ENCODE data around the gene RETSAT. TPM values are rescaled to one million over a fixed set of nuclear protein-coding genes. Genes with fewer than 3 reads are reported as not detected.
"Not testable (repeated sequence)": the region's sequence is repeated elsewhere in the genome, so short reads cannot be mapped to it uniquely, and the experiment has no call there.

Gene RETSAT
- total RNA-seq, 1 experiment from 2014 or later: 41.5 TPM

- not testable (repeated sequence) for DNase-seq (ENCODE audit: low spot score)
Observed at GRCh38 chr2:85333877-85334276, 20.5 kb downstream of the RETSAT start.

DNA sequence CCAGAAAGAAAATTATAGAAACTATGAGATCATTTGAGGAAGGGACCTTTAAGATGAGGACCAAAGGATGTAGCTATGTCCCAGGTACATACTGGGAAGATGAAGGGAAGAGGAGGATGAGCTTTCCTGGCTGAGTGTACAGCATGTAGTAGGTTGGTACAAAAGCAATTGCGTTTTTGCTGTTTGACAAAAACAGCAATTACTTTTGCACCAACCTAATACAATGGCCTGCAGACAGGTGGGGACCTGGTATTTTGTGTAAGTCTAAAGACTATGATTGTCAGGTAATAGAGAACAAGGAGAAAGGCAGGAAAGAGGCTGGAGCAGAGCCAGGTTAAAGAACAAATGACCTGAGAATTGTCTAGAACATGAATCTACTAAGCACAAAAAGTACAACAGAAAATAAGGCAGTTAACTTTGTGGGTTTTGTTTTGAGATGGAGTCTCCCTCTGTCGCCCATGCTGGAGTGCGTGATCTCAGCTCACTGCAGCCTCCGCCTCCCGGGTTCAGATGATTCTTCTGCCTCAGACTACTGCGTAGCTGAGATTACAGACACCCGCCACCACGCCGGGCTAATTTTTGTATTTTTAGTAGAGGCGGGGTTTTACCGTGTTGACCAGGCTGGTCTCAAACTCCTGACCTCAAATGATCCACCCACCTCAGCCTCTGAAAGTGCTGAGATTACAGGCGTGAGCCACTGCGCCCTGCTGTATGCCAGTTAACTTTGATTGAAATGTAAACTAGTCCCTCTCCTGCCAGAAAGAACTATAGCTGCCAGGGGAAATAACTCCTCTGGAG is 23.3 kb downstream of the RETSAT start:
- DNase-seq (ENCODE audit: low spot score): no peak

- DNase-seq (ENCODE audit: low spot score): not testable (repeated sequence)
Observed at GRCh38 chr2:85329701-85330100, 24.6 kb downstream of the RETSAT start.

DNA sequence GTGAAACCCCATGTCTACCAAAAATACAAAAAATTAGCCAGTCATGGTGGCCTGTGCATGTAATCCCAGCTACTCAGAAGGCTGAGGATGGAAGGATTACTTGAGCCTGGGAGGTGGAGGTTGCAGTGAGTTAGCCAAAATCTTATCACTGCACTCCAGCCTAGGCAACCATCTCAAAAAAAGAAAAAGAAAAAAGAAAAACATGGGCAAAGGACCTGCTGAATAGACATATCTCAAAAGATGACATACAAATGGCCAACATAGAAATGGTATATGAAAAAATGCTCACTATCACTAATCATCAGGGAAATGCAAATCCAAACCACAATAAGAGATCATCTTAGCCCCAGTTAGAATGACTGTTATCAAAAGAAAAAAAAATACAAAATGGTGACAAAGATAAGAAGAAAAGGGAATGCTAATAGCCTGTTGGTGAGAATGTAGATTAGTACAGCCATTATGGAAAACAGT is 25.1 kb downstream of the RETSAT start:
- DNase-seq (ENCODE audit: low spot score): no peak

DNA sequence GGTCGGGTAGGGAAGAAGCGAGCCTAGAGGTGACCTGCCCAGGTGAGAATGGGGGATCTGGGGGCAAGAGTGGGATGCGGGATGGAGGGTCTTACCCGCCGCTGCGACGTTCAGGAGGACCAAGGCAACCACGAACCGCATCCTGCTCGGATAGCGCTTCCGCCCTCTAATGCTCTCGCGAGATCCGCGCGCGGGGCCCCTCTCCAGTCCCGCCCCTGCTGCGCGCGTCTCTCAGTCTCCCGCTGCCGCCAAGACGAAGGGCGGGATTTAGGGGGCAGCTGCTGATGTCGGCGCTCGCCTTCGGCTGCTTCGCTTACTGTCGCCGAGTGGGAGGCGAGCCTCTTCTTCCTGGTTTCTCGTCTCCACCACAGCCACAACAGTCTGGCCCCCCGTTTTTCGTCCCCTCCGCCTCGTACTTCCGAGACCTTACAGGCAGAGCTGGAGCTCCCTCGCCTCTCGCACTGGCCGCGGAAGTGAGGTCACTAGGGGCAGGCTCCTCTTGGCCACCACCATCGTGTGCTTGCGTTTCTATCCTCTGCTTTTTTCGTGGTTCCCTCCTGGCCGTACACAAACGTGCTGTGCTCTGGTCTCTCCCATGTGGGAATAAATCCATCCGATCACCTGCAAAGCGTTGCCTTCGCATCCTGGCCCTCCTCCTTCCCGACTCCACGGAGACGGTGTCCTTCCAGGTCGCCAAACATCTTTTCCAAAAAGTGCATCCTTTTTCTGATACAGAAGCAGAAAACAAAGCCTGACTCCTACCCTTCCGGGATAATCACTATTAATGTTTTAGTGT is 26.3 kb downstream of the RETSAT start, which contains the start of gene TGOLN2:
TSS of gene TGOLN2 (minus strand) at position 168 of the 796 bp plus-strand sequence. CDS start at position 141, 27 bp downstream.
- peak; percentile 93 for DNase-seq (ENCODE audit: low spot score)

GRCh38 chr2:85327160-85327821 is 27.0 kb downstream of the RETSAT start:
- peak; percentile 43 for DNase-seq (ENCODE audit: low spot score)

DNA sequence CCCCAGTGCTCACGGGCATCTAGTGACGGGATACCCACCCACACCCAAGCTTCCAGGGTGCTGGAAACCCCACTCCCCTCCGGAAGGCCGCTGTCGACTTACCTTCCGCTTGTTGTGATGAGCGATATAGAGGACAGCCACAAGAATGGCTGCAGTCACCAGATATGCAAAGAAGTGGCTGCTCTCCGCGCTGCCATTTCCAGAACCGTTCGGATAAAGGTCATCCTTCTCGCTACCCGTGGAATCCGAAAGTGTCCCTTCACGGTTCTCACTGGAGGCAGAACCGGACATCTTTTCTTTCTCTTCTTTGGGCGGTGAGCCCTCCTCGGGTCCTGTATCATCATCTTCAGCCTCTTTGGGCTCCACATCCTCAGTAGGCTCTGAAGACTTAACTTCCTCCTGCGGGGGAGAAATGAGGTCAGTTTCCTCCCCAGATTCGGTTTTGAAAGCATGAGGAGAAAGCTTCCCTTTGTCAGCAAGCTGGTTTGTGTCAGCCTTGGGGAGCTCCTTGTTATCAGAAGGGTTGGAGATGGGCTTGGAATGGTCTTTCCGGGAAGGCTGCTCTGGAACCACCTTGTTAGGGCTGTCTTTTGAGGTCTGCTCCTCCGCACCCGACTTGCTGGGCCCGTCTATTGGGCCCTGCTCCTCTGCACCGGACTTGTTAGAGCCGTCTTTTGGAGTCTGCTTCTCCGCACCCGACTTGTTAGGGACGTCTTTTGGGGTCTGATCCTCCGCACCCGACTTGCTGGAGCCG is 27.7 kb downstream of the RETSAT start:
- no peak for DNase-seq (ENCODE audit: low spot score)

DNA sequence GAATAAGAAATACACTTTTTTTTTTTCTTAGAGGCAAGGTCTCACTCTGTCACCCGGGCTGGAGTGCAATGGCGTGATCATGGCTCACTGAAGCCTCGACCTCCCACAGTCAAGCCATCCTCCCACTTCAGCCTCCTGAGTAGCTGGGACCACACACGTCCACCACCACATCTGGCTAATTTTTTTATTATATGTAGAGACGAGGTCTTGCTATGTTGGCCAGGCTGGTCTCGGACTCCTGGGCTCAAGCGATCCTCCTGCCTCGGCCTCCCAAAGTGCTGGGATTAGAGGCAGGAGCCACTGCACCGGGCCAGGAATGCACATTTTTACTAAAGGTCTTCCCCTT is 28.9 kb downstream of the RETSAT start:
- DNase-seq (ENCODE audit: low spot score): no peak

DNA sequence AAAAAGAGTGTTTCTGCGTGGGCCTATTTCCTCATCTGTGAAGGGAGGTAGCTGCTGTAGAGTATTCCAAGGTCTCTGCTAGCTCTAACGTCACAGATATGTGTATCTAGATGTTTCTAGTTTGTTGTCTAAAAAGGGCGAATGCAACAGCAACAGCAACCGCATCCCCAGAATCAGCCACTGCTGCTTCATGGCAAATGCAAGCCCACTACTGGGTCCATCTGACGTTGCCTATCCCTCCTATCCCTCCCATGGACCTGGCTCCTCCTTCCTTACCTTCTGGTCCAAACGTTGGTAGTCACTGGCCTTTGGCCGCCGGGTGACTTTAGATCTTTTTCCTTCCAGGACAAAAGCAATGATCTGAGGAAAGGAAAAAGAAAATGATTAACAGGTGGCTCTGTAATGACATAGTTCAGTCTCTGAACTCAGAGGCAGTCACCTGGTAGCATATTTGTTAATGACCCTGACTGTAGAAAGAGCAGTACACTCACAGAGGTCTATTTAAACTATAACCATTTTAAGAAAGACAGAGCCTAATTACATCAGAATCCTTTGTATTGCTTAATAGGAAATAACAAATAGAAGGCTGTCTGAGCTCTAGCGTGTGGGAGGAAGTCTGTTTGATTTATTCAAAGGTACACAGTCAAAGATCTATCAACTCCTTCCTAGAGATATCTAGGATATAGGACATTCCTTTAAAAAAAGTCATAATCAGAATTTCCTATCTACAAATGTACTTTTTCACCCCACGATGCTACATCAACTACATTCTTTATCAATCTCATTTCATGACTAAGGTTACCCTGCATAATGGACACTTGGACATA is 29.5 kb downstream of the RETSAT start:
- DNase-seq (ENCODE audit: low spot score): no peak

DNA sequence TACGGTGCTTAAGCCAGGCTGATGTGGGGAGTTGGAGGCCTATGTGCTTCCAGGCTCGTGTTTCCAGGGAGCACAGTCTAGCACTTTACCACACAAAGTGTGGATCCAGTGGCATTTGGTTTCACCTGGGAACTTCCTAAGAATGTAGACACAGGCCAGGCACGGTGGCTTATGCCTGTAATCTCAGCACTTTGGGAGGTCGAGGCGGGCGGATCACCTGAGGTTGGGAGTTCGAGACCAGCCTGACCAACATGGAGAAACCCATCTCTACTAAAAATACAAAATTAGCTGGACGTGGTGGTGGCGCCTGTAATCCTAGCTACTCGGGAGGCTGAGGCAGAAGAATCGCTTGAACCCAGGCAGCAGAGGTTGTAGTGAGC is 30.4 kb downstream of the RETSAT start:
- DNase-seq (ENCODE audit: low spot score): not testable (repeated sequence)

DNA sequence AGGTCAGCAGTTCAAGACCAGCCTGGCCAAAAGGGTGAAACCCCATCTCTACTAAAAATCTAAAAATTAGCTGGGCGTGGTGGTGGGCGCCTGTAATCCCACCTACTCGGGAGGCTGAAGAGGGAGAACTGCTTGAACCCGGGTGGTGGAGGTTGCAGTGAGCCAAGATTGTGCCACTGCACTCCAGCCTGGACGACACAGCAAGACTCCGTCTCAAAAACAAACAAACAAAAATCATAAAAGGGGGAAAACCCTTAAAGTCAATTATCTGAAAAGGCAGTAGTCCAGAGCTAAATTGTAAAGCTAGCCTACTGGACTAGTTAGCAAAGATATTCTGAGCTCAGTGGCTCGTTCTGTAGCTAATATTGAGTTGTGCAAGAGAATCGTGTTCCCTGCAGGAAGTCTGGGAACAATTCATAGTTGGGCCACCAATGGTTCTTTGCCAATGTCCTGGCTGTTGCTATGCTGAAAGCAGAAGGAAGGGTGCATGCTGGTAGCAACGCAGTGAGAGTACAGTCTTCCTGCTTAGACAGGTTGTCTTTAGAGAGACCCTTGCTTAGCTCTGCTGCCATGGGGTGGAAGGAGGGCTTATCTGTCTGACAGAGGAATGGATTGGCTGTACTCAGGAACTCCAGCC is 30.9 kb downstream of the RETSAT start:
- no peak for DNase-seq (ENCODE audit: low spot score)

GRCh38 chr2:85319796-85320195 is 34.5 kb downstream of the RETSAT start:
- no peak for DNase-seq (ENCODE audit: low spot score)

DNA sequence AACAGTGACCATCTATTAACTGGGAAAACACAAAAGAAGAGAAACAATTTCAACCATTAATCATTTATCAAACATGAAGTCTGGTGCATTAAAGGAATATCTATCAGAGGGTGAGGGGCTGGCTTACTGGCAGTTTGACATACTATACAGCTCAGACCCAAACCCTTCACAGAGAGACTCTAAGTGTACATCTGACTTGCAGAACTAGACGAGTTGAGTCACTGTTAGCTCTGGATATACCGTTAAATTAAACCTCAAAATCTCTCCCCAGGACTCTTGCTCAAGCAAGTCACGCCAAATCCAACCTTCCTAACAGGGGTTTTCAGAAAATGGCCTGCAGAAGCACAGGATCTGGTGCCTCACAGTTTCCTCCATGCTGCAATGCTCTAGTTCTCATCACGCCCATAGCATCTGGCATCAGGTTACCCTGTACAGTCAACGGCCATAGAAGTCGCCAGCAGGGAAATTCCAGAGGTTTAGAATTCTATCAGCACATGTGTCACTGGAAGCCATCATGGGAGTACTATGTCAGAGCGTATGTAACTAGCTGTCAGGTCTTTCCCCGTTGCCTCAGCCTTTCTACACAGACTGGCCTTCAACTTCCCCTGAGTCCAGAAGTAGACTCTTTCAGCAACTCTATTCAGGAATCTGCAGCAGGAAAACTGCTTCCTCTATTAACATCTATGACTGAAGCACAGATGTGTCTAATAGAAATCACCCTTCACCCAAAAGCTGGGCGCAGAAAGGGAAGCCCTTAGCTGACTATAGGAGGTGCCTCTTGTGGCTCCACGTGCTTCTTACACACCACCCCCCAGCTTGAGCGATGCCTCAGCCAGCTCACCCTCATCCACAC is 35.9 kb downstream of the RETSAT start:
- no peak for DNase-seq (ENCODE audit: low spot score)

GRCh38 chr2:85315921-85316320 is 38.4 kb downstream of the RETSAT start:
- not testable (repeated sequence) for DNase-seq (ENCODE audit: low spot score)

- no peak for DNase-seq (ENCODE audit: low spot score)
Observed at GRCh38 chr2:85314884-85315242, 39.5 kb downstream of the RETSAT start.

GRCh38 chr2:85312404-85312803 is 41.9 kb downstream of the RETSAT start:
- peak; percentile 57 for DNase-seq (ENCODE audit: low spot score)

DNA sequence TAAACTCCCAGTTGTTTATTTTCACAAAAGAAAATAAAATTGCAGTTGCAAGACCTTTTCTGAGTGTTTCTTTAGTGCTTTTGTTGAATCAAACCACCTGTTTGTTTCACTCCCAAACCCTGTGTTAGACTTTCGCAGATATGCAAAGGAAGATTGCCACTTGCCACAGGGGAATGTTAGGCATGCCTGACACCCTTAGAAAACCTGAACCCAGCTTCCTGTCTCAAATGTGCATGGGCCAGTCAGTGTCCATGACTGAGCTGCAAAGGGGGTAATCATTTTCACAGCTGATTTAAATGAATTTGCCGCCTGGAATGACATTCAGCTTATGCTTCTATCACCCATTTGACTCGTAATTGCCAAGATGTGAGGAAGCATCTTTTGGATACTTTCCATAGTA is 44.0 kb downstream of the RETSAT start:
- no peak for DNase-seq (ENCODE audit: low spot score)

DNA sequence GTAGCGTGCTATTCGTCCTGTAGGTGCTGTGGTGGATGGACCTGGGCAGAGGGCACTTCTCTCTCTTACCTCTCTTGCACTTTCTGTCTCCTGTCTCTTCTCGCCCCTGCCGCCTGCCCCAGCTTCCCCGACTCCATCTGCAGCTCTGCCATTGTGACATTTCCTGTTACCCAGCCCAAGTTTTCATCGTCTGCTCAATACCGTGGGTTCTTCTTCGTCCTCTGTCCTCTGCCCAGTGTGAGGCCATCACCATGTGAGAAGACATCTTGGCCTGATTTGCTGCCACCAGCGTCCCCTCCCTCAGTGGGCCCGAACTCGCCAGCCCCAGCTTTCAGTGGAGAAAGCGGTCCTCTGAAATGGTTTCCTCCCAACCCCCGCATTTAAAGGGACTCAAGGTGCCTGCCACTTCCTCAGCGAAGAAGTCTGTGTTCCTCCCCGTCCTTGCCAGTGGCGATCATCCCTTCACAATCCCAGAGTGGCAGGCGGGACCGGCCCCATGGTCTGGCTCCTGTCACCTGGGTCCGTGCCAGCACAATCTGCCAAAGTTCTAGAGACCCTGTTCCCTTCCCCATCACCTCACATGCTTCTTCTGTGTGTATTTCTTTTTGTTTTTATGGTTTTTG is 44.5 kb downstream of the RETSAT start:
- no peak for DNase-seq (ENCODE audit: low spot score)

All from A172 (cell line).